Right lobe of liver (tissue), 4 donors: ENCODE results near the gene PRSS33.

Experiments
- POLR2A ChIP-seq: fragments of 450-650 bp; IDR thresholded peaks from one replicate; pipeline ENCODE4 v1.6.1; 2017; ENCODE audit warnings: antibody characterized with exemption, mild to moderate bottlenecking
- TF ChIP-seq, protein P1 (sequence below), 4 donors: fragments of 200-600 bp in 3 of 4; fragments of 450-650 bp in 1 of 4; IDR thresholded peaks; one replicate each; pipeline versions ENCODE4 v1.5.1 to v1.8.0; 2016 to 2022; ENCODE audit warnings: antibody characterized with exemption in 4 of 4, mild to moderate bottlenecking in 2 of 4
- donor health status: DM: no; HTN: no; CAD: no.
- donor health status: DM: no; HTN: no; CAD: no.
- donor health status: DM: no; HTN: yes; CAD: no.

DNA sequence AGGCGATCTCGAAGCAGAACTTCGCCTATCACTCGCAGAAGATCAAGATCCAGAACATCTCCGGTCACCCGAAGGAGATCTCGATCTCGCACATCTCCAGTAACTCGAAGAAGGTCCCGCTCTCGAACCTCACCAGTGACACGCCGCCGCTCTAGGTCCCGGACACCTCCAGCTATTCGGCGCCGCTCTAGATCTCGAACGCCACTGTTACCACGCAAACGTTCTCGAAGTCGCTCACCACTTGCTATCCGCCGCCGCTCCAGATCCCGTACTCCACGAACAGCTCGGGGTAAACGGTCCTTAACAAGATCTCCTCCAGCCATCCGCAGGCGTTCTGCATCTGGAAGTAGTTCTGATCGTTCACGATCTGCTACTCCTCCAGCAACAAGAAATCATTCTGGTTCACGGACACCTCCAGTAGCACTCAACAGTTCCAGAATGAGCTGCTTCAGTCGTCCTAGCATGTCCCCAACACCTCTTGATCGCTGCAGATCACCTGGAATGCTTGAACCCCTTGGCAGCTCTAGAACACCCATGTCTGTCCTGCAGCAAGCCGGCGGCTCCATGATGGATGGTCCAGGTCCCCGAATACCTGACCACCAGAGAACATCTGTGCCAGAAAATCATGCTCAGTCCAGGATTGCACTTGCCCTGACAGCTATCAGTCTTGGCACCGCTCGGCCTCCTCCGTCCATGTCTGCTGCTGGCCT lies 20.8 kb downstream of the PRSS33 start:
- TF ChIP-seq, protein P1, sequence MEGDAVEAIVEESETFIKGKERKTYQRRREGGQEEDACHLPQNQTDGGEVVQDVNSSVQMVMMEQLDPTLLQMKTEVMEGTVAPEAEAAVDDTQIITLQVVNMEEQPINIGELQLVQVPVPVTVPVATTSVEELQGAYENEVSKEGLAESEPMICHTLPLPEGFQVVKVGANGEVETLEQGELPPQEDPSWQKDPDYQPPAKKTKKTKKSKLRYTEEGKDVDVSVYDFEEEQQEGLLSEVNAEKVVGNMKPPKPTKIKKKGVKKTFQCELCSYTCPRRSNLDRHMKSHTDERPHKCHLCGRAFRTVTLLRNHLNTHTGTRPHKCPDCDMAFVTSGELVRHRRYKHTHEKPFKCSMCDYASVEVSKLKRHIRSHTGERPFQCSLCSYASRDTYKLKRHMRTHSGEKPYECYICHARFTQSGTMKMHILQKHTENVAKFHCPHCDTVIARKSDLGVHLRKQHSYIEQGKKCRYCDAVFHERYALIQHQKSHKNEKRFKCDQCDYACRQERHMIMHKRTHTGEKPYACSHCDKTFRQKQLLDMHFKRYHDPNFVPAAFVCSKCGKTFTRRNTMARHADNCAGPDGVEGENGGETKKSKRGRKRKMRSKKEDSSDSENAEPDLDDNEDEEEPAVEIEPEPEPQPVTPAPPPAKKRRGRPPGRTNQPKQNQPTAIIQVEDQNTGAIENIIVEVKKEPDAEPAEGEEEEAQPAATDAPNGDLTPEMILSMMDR (IDR thresholded peaks at IDR 0.05), result no peak
- TF ChIP-seq POLR2A, result no peak
